GM12875 (cell line): ENCODE results near the gene CAMP.

Experiments used
- H3K4me3 ChIP-seq: one replicate; pipeline ENCODE4 v1.5.1; 2011; ENCODE audit warnings: low read depth, low read length, control low read depth
- CTCF ChIP-seq: IDR thresholded peaks from 2 replicates; pipeline ENCODE4 v1.5.1; 2011; ENCODE audit warnings: low read depth, mild to moderate bottlenecking, control low read depth, inconsistent platforms, low read length, moderate library complexity, borderline replicate concordance; ENCODE audit not compliant: insufficient read depth

Gene CAMP

DNA sequence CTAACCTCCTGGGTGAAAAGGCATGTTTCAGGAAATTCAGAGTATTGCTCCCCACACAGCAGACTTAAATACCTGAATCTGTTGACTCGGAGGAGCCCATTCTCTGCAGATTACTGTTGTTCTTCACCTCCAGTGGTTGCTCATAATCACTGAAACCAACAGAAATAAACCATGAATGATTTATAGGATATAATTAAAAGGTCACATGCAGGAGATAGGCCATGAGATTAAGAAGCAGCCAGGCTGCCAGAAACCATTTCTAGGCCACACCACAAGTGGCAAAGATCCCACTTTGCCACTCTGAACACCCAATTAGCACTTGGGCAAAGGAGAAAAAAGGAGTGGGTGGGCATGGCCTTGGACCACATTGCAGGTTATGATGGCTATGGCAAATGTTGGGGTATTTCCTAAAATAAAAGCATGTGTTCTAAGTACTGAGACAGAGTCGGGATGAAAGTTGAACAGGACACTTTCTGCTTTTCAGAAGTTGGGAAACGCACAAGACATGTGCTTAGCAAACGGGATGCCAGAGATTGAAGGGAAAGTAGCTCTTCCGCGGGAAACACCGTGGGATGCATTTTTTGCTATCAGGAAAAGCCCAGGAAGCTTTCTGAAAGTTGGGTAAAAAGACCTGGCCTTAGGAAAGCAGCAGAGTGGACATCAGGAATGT, 36.5 kb upstream of the CAMP start:
- peak overlapping the region; percentile 92 for H3K4me3 ChIP-seq
- no peak for TF ChIP-seq CTCF

DNA sequence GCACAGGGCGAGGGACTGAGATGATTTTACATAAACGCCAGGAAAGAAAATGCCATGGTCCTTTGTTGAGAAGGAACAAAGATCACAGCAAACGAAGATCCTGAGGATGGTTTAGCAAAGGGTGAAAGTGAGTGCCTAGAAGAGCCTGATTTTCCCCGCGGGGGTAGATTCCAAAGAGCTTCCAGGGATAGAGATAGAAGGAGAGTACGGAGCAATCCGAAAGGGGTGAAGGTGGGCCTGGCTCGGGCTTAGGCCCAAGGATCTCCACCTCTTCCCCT, 36.1 kb upstream of the CAMP start:
- peak overlapping the region; percentile 92 for H3K4me3 ChIP-seq
- TF ChIP-seq CTCF, result no peak

DNA sequence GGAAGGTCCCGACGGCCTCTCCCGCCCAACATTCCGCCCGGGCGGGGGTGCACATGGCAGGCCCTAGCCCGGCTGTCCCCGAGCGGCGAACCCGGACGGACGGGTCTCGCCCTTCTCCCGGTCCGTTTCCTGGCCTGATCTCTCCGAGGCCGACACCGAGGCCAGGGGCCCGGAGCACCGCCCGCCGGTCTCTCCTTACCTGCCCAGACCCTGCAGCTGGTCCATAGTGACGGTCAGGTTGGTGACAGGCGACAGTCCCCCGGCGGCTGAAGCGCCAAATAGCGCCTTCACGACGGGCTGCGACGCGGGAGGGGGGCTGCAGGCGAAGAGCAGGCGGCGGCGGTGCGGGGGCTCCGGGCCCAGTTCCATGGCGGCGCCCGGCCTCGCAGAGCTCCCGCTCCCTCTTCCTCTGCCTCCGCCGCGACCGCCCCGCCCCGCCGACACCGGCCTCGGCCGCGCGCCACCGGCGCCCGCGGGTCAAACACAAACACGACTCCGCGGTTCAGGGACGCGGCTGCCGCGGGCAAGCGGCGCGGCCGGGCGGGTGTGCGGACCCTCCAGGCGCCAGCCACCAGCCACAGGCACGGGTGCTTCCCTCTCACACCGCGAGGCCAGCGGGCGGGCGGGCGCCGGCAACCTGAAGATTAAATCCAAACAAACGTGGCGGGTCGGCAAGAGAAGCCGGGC, 35.6 kb upstream of the CAMP start:
- no peak for TF ChIP-seq CTCF
- peak overlapping the region; percentile 92 for H3K4me3 ChIP-seq

DNA sequence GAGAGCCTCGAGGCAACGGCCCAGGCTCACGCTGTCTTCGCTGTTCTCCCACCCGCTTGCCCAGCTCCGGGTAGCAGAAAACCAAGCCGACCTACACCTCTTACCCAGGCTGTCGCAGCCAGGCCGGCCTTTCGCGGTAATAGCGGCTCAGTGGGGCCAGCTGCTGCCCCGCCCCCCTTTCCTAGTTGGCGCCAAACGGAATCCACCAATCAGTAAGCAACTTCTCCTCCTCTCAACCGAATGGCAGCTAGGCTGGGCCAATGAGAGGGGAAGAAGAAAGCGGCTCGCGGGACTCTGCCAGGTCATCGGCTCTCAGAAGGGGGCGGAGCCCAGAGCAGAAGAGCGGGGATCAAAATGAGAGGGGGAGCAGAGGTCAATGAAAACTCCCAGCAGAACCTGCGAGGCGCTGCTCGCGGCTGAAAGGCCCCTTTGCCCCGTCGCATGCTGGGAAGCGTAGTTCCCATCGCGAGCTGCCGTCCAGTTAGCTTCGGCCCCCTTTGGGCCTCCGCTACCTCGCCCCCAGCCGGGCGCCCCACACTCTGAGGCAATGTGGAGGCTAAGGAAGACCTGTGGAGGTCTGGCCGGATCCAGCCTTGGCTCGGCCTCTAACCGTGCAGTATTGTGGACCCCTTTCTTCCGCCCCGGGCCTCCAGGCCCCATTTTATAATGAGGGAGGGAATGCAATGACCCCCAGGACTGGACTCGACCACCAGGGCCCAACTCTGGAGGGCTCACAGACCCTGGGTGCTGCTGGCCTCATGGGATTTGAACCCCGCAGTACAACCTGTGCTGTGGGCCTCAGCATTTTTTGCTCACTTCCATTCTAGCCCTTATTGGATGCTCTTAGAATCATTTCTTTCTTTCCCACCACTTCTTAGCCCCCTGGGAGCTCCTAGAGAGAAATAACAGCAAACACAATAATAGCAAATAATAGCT, 34.8 kb upstream of the CAMP start, which contains the start of gene CDC25A:
TSS of gene CDC25A (minus strand) at position 152 of the 936 bp plus-strand sequence. CDS start 470 bp downstream, outside the sequence.
- peak within 1 kb of the TSS; percentile 92 for H3K4me3 ChIP-seq
- no peak for TF ChIP-seq CTCF

GRCh38 chr3:48189321-48189720, 34.0 kb upstream of the CAMP start:
- H3K4me3 ChIP-seq, result no peak overlapping the region
- TF ChIP-seq CTCF, result no peak

DNA sequence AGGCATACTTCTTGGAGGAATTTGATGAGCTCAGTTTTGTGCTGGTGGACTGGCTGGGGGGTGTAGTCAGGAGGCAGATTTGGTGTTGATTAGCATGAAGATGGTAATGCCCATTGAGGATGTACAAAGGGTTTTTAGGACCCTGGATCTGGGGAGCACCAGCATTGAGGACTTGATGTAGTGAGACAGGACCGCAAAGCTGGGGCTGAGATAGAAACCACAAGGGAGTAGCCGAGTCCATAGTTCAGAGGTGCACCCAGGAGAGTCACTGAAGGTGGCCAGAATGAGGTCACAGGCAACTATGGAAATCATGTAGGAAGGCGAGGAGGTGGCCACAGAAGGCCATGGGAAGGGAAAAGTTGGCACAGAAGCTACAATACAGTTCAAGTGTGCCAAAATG, 32.4 kb upstream of the CAMP start:
- TF ChIP-seq CTCF, result no peak
- H3K4me3 ChIP-seq, result no peak overlapping the region
